ENCODE data around the gene ZNF316. TPM values are rescaled to one million over a fixed set of nuclear protein-coding genes. Genes with fewer than 3 reads are reported as not detected.
"Not testable (repeated sequence)": the region's sequence is repeated elsewhere in the genome, so short reads cannot be mapped to it uniquely, and the experiment has no call there.

ZNF316 gene
- polyA plus RNA-seq, 1 experiment, result 5.6 TPM

DNA sequence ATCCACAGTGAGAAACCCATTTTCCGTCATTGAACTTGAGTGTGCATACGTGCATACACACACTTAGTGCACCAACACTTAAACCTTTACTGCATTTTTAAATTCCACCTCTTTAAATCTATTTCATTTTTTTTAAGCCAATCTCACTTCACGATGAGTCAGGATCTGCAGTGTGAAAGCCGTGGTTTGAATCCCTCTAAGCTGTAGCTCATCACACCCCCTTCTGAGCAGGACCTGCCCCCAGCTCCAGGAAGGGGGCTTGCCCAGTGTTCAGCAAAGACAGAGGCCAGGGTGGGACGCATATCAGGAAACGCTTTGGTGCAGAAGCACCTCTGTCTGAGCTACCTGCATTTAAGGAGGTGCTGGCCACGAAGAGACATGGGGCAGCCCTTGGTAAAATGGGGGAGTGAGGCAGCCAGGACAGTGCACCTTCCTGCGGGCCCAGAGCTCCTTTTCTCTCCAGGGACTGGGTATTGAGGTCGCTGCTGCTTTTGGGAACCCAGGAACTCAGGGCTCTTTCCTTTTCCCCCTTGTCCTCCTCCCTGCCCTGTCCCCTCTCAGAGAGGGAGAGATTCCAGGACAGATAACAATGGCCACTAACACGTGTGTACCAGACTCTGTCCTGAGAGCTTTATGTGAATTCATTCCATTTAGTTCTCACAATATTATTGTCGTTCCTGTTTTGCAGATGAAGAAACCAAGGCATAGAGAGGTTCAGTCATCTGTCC is 21.7 kb downstream of the ZNF316 start:
- DNase-seq (ENCODE audit: low read depth, low spot score), result no peak
- ChIA-PET POLR2A (no interaction called here), CTCF (no interaction called here)

DNA sequence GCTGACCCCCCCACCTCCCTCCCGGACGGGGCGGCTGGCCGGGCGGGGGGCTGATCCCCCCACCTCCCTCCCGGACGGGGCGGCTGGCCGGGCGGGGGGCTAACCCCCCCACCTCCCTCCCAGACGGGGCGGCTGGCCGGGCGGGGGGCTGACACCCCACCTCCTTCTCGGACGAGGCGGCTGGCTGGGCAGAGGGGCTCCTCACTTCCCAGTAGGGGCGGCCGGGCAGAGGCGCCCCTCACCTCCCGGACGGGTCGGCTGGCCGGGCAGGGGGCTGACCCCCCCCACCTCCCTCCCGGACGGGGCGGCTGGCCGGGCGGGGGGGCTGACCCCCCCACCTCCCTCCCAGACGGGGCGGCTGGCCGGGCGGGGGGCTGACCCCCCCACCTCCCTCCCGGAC is 33.7 kb downstream of the ZNF316 start:
- CTCF ChIA-PET; H3K27ac ChIP-seq (ENCODE audit: low read depth, low read length); H3K4me3 ChIP-seq (ENCODE audit: low read depth, low read length); H3K27me3 ChIP-seq (ENCODE audit: control insufficient read depth, insufficient read depth, low read length); DNase-seq (ENCODE audit: low read depth, low spot score); POLR2A ChIA-PET: not testable (repeated sequence)
- peaks cover 40% of the 10 kb centered on the region for H3K9me3 ChIP-seq (ENCODE audit: control insufficient read depth, insufficient read depth, low read length)

More for the DNA sequence above, 21.7 kb downstream of the ZNF316 start:
- Histone ChIP-seq H3K4me3 (ENCODE audit: low read depth, low read length) (no peak overlapping the region), H3K27ac (ENCODE audit: low read depth, low read length) (peak overlapping the region; percentile 11), H3K9me3 (ENCODE audit: control insufficient read depth, insufficient read depth, low read length) (peaks cover 25% of the 10 kb centered on the region), H3K27me3 (ENCODE audit: control insufficient read depth, insufficient read depth, low read length) (no peaks in the 10 kb centered on the region)
- TF ChIP-seq, protein P1, sequence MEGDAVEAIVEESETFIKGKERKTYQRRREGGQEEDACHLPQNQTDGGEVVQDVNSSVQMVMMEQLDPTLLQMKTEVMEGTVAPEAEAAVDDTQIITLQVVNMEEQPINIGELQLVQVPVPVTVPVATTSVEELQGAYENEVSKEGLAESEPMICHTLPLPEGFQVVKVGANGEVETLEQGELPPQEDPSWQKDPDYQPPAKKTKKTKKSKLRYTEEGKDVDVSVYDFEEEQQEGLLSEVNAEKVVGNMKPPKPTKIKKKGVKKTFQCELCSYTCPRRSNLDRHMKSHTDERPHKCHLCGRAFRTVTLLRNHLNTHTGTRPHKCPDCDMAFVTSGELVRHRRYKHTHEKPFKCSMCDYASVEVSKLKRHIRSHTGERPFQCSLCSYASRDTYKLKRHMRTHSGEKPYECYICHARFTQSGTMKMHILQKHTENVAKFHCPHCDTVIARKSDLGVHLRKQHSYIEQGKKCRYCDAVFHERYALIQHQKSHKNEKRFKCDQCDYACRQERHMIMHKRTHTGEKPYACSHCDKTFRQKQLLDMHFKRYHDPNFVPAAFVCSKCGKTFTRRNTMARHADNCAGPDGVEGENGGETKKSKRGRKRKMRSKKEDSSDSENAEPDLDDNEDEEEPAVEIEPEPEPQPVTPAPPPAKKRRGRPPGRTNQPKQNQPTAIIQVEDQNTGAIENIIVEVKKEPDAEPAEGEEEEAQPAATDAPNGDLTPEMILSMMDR (IDR thresholded peaks at IDR 0.05; ENCODE audit: low read depth, low read length), result no peak

DNA sequence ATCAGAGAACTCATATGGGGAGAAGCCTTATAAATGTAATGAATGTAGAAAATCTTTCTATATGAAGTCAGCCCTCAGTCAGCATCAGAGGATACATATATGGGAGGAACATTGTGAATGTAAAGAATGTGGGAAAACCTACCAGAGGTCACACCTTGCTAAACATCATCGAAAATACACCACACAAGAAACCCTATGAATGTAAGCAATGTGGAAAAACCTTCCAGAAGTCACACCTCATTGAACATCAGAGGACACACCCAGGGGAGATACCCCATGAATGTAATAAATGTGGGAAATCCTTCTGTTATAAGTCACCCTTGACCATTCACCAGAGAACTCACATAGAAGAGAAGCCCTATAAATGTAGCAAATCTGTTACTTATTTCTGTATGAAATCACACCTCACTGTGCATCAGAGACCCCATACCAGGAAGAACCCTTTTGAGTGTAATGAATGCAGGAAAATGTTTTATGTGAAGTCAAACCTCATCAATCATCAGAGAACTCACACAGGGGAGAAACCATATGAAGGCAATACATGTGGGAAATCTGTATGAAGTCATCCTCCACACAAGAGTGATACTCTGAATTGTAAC is 38.8 kb downstream of the ZNF316 start:
- CTCF ChIA-PET, result no interaction called here
- DNase-seq (ENCODE audit: low read depth, low spot score), result no peak
- TF ChIP-seq, protein P1 (IDR thresholded peaks at IDR 0.05; ENCODE audit: low read depth, low read length), result no peak
- POLR2A ChIA-PET, result no interaction called here
- no peak overlapping the region for H3K4me3 ChIP-seq (ENCODE audit: low read depth, low read length)
- H3K9me3 ChIP-seq (ENCODE audit: control insufficient read depth, insufficient read depth, low read length), result peaks cover 64% of the 10 kb centered on the region
- no peak overlapping the region for H3K27ac ChIP-seq (ENCODE audit: low read depth, low read length)
- no peaks in the 10 kb centered on the region for H3K27me3 ChIP-seq (ENCODE audit: control insufficient read depth, insufficient read depth, low read length)

DNA sequence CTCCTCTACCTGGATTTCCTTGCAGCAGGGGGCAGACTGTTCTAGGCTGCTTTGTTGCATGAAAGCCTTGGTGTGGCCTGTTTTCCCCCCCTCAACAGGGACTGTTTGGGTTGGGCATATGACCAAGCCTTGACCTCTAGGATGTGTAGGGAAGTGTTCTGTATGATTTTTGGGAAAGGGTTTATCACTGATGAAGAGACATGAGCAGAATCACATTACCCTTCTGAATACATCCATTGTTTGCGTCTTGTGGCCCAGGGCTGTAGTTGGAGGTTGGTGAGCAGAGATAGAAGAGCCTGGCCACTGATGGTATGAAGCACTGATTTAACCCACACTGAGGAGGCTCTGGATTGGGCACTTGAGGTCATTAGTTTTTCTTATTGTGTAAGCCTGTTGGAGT is 43.0 kb downstream of the ZNF316 start:
- CTCF ChIA-PET, result no interaction called here
- TF ChIP-seq, protein P1 (IDR thresholded peaks at IDR 0.05; ENCODE audit: low read depth, low read length), result no peak
- Histone ChIP-seq H3K27ac (ENCODE audit: low read depth, low read length) (no peak overlapping the region), H3K4me3 (ENCODE audit: low read depth, low read length) (no peak overlapping the region), H3K9me3 (ENCODE audit: control insufficient read depth, insufficient read depth, low read length) (peaks cover 79% of the 10 kb centered on the region), H3K27me3 (ENCODE audit: control insufficient read depth, insufficient read depth, low read length) (no peaks in the 10 kb centered on the region)
- DNase-seq (ENCODE audit: low read depth, low spot score), result no peak
- POLR2A ChIA-PET, result no interaction called here

DNA sequence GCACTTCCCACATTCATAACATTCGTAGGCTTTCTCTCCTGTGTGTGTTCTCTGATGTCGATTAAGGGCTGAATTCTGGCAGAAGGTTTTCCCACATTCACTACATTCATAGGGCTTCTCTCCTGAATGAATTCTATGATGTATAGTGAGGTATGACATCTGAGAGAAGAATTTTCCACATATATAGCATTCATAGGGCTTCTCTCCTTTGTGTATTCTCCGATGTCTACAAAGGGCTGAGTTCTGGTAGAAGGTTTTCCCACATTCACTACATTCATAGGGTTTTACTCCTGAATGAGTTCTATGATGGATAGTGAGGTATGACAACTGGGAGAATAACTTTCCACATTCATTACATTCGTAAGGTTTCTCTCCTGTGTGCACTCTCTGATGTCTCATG is 54.0 kb downstream of the ZNF316 start:
- POLR2A ChIA-PET, result no interaction called here
- CTCF ChIA-PET, result no interaction called here
- Histone ChIP-seq H3K27ac (ENCODE audit: low read depth, low read length) (no peak overlapping the region), H3K9me3 (ENCODE audit: control insufficient read depth, insufficient read depth, low read length) (peaks cover 56% of the 10 kb centered on the region), H3K4me3 (ENCODE audit: low read depth, low read length) (no peak overlapping the region), H3K27me3 (ENCODE audit: control insufficient read depth, insufficient read depth, low read length) (no peaks in the 10 kb centered on the region)
- DNase-seq (ENCODE audit: low read depth, low spot score), result no peak
- TF ChIP-seq, protein P1 (IDR thresholded peaks at IDR 0.05; ENCODE audit: low read depth, low read length), result no peak
